Psoas muscle (tissue), 8 donors: ENCODE results near the gene CTNND2. TPM values are rescaled to one million over a fixed set of nuclear protein-coding genes. Genes with fewer than 3 reads are reported as not detected.

Experiments used
- ATAC-seq, 4 donors: fragments of 200-7000 bp; cut with Tn5 transposase; one replicate each; pipeline ENCODE4 v1.9.1; 2020; ENCODE audit warnings: moderate library complexity in 3 of 4, mild to moderate bottlenecking in 2 of 4
- DNase-seq, 2 donors: peaks; one replicate each; pipeline ENCODE4 v3.0.0-alpha.2; 2020
- H3K27ac ChIP-seq: fragments of 200-600 bp; one replicate; pipeline ENCODE4 v1.8.0; 2022
- H3K27me3 ChIP-seq, 3 donors: fragments of 200-600 bp in 1 of 3; one replicate each; pipeline versions ENCODE4 v1.6.1 to v1.8.0; 2013 to 2022; ENCODE audit warnings: low read length in 2 of 3, mild to moderate bottlenecking in 2 of 3, moderate library complexity in 1 of 3; ENCODE audit not compliant: insufficient read depth in 3 of 3
- H3K36me3 ChIP-seq, 2 donors: fragments of 200-600 bp in 1 of 2; one replicate each; pipeline versions ENCODE4 v1.6.1 to v1.8.0; 2013 to 2022; ENCODE audit warnings: low read depth in 1 of 2, mild to moderate bottlenecking in 1 of 2, moderate library complexity in 1 of 2; ENCODE audit not compliant: insufficient read depth in 1 of 2
- H3K4me1 ChIP-seq: fragments of 200-600 bp; one replicate; pipeline ENCODE4 v1.8.0; 2022
- H3K4me3 ChIP-seq: fragments of 200-600 bp; one replicate; pipeline ENCODE4 v1.8.0; 2022; ENCODE audit warnings: mild to moderate bottlenecking
- H3K9me3 ChIP-seq: fragments of 200-600 bp; one replicate; pipeline ENCODE4 v1.8.0; 2022
- CTCF ChIP-seq: fragments of 200-600 bp; IDR thresholded peaks from one replicate; pipeline ENCODE4 v1.8.0; 2022; ENCODE audit warnings: antibody characterized with exemption
- WGBS, 3 donors: extraction: QIAGEN DNeasy Blood & Tissue Kit; methylation state at CpG; one replicate each; pipeline versions ENCODE4 v1.1.6 to v1.1.7; 2013; 5-methylcytosine and 5-hydroxymethylcytosine counted together
- intact Hi-C, 2 donors: fragments of 100-400 bp; cut with DNase I; formaldehyde crosslinking; loops; one replicate each; pipeline versions ENCODE4 v1.11.0 to v1.14.2; 2022
- polyA plus RNA-seq, 3 donors: library from polyadenylated mRNA; stranded (reverse); fragments of 200-250 nt; gene quantifications; one replicate each; pipeline ENCODE4 v1.2.3, GENCODE V29; 2013
- total RNA-seq, 4 donors: library from RNA; stranded (reverse); fragmentation: NEBNext Ultra II Directional in 2 of 4; extraction: Animal tissue kit (Norgen Biotek cat#: 25700) in 2 of 4; gene quantifications; one replicate each; pipeline versions ENCODE4 v1.2.1 to v1.2.4, GENCODE V29; 2021 to 2023
- donor health status: healthy with polysubstance abuse.
- donor health status: DM: no; HTN: no; CAD: no; lungs with moderate emphysema.
- donor health status: Bipolar disorder and iron deficiency.
- donor health status: healthy.
- donor health status: DM: yes; HTN: yes; CAD: no.
- donor health status: DM: no; HTN: no; CAD: no.
- donor health status: DM: no; HTN: no; CAD: no.
- donor health status: DM: yes; HTN: yes; CAD: no.

CTNND2 gene
- total and polyA plus RNA-seq, 7 donors: 0.09 to 0.14 (median 0.13) TPM; not detected in 4

GRCh38 chr5:10964806-10965205 is 939.4 kb downstream of the CTNND2 start:
- no peak for TF ChIP-seq CTCF
- no peaks in the 10 kb centered on the region for H3K36me3 ChIP-seq
- no peak overlapping the region for H3K4me3 ChIP-seq
- H3K4me1 ChIP-seq: no peaks in the 10 kb centered on the region
- WGBS, 3 donors: 29 to 33% (median 33%) methylated on average over 6 of the region's 6 CpGs
- no peak overlapping the region for H3K27ac ChIP-seq
- ATAC-seq: no peak
- DNase-seq: no peak
- intact Hi-C loops: no loop called here
- H3K9me3 ChIP-seq: no peaks in the 10 kb centered on the region
- H3K27me3 ChIP-seq: no peaks in the 10 kb centered on the region

GRCh38 chr5:10958728-10959127 is 945.5 kb downstream of the CTNND2 start:
- TF ChIP-seq CTCF: no peak
- Histone ChIP-seq H3K36me3 (no peaks in the 10 kb centered on the region), H3K27me3 (no peaks in the 10 kb centered on the region), H3K9me3 (peaks cover 10% of the 10 kb centered on the region), H3K4me3 (no peak overlapping the region), H3K27ac (no peak overlapping the region), H3K4me1 (no peaks in the 10 kb centered on the region)
- DNase-seq (no peak), ATAC-seq (no peak)
- intact Hi-C loops: no loop called here

DNA sequence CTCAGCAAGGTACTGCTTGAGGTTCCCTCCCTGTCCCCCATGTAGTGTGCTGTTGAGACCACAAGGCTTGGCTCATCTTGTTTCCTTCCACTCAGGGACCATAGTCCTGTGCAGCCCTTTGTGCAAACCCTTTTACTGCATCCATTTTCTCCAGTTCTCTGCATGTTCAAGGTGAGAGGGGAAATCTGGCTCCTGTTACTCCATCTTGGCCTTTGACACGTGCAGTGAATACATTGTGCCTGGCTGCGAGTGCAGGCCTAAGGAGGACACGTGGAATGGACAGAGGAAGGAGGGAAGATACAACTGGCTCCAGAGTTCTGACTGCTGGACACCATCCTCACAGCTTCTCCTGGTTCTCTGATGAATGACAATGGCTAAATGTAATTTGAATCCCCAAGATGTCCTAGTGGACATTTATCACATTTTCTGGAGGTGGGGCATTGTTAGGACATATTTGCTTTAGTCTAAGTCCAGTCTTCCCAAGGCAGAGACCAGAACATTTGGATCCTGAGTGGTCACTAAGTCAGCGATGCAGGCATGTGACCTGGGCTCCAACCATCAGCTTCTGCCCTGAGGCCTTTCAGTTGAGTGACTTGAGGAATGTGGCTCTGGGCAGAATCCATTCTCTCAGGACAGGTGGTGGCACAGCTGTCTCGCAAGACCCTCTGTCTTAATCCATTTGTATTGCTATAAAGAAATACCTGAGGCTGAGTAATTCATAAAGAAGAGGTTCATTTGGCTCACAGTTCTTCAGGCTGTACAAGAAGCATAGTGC is 954.2 kb downstream of the CTNND2 start:
- no peaks in the 10 kb centered on the region for H3K36me3 ChIP-seq
- no peak for ATAC-seq
- DNase-seq: no peak
- H3K27ac ChIP-seq: no peak overlapping the region
- no peaks in the 10 kb centered on the region for H3K4me1 ChIP-seq
- intact Hi-C loops: no loop called here
- TF ChIP-seq CTCF: no peak
- no peaks in the 10 kb centered on the region for H3K27me3 ChIP-seq
- WGBS, 3 donors: 77 to 81% (median 79%) methylated on average over 5 of the region's 5 CpGs
- no peak overlapping the region for H3K4me3 ChIP-seq
- no peaks in the 10 kb centered on the region for H3K9me3 ChIP-seq

- ATAC-seq: no peak
- 46 to 54% (median 52%) methylated on average over 4 of the region's 4 CpGs for WGBS, 3 donors
- intact Hi-C loops: no loop called here
- H3K36me3 ChIP-seq: no peaks in the 10 kb centered on the region
- no peak for DNase-seq
- H3K4me1 ChIP-seq: no peaks in the 10 kb centered on the region
- no peaks in the 10 kb centered on the region for H3K9me3 ChIP-seq
- no peak overlapping the region for H3K27ac ChIP-seq
- TF ChIP-seq CTCF: no peak
- peaks cover 0 to 2% (median 0%) of the 10 kb centered on the region in 3 donors for H3K27me3 ChIP-seq
- H3K4me3 ChIP-seq: no peak overlapping the region
These were observed 958.2 kb downstream of the CTNND2 start for GRCh38 chr5:10946050-10946449.

DNA sequence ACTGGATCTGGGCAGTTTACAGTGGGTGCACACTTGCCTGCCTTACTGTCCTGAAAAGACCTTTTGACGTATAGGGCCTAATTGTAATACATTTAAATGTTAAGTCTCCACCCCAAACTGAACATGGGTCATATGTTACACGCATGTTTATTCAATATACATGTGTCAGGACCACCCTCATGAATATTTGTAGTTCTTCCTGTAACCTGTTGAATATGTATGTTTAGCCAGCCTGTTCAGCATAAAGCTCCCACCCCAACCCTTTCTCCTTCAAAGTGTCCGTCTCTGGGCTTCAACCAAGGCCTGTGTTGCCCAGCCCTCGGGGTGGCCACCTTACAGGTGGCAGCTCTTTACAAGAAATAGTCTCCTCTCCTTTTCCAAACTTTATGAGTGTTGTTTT is 962.3 kb downstream of the CTNND2 start:
- peaks cover 0 to 2% (median 0%) of the 10 kb centered on the region in 3 donors for H3K27me3 ChIP-seq
- no peak for DNase-seq
- ATAC-seq: no peak
- TF ChIP-seq CTCF: no peak
- no peaks in the 10 kb centered on the region for H3K4me1 ChIP-seq
- no peak overlapping the region for H3K27ac ChIP-seq
- intact Hi-C loops: no loop called here
- H3K36me3 ChIP-seq: no peaks in the 10 kb centered on the region
- WGBS, 3 donors: 88 to 91% (median 89%) methylated on average over 4 of the region's 4 CpGs
- no peaks in the 10 kb centered on the region for H3K9me3 ChIP-seq
- no peak overlapping the region for H3K4me3 ChIP-seq
